ENCODE data around the gene MMP28. TPM values are rescaled to one million over a fixed set of nuclear protein-coding genes. Genes with fewer than 3 reads are reported as not detected.

MMP28 gene
- total RNA-seq, 1 experiment from 2014 or later = 2.8 TPM

GRCh38 chr17:35801583-35802224 lies 6.3 kb upstream of the MMP28 start:
- no peak overlapping the region for H3K4me2 ChIP-seq
- no TSS peak for BruUV-seq (replicated peaks)

DNA sequence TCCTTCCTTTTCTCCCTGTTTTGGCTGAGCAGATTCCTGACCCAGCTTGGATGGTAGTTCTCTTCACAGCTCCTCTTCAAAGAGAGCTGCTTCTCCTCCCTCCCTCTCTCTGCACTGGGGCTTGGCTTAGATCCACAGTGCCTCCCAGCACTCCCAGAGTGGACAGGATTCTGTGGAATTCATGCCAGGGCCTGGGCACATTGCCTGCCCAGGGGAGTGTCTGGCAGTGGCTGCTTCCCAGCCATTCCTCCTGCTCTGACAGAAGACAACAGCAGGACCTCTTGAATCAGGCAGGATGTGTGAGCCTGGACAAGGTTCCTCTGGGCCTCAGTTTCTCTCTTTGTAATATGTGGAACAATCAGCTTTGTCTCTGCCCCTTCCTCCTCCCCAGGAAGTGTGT lies 4.5 kb upstream of the MMP28 start:
- peaks cover 10% of the 10 kb centered on the region; the same call in 1 of the 2 replicates for H3F3A ChIP-seq (ENCODE audit: insufficient read depth, low read depth)
- H3K79me2 ChIP-seq (ENCODE audit: low read depth) = no peaks in the 10 kb centered on the region
- DNase-seq = peak in 1 of 2 experiments; percentile 70
- H3K27ac ChIP-seq = no peak overlapping the region
- H3K4me2 ChIP-seq = no peak overlapping the region
- ChIA-PET POLR2A (ENCODE audit: unreplicated experiment) (interaction anchor here (0.6 kb wide), 1 partner anchor 225 kb away, joined by 13 read pairs; no protein-coding TSS in a partner anchor), CTCF (no interaction called here)
- BruUV-seq (replicated peaks) = no TSS peak
- no peaks in the 10 kb centered on the region for H4K20me1 ChIP-seq (ENCODE audit: insufficient read depth)
- no peaks in the 10 kb centered on the region for H3K9me2 ChIP-seq (ENCODE audit: insufficient read depth)
- H3K36me3 ChIP-seq (ENCODE audit: low read depth) = no peaks in the 10 kb centered on the region
- TF ChIP-seq EZH2 (IDR thresholded peaks at IDR 0.05; ENCODE audit: low read depth) (no peak), CTCF (conservative IDR thresholded peaks at IDR 0.05) (no peak)
- H3K27me3 ChIP-seq (ENCODE audit: insufficient read depth, low read depth) = peaks cover 27% of the 10 kb centered on the region
- H3K4me1 ChIP-seq (replicated peaks; ENCODE audit: insufficient read depth) = peaks cover 2% of the 10 kb centered on the region; the same call in 1 of the 2 replicates
- H2AFZ ChIP-seq = no peak overlapping the region
- intact Hi-C loops (cut with micrococcal nuclease; ENCODE audit: unreplicated experiment) = loop anchor here (1.0 to 10.0 kb wide), 2 partner anchors 17 to 185 kb away; no protein-coding TSS in a partner anchor
- no peaks in the 10 kb centered on the region for H3K9me3 ChIP-seq (ENCODE audit: insufficient read depth, low read depth)
- H3K4me3 ChIP-seq = no peak overlapping the region

More at GRCh38 chr17:35801583-35802224, 6.3 kb upstream of the MMP28 start:
- ChIA-PET CTCF (no interaction called here), POLR2A (ENCODE audit: unreplicated experiment) (no interaction called here)
- Histone ChIP-seq H3K9me3 (ENCODE audit: insufficient read depth, low read depth) (no peaks in the 10 kb centered on the region), H2AFZ (no peak overlapping the region), H3K9me2 (ENCODE audit: insufficient read depth) (no peaks in the 10 kb centered on the region), H3K27me3 (ENCODE audit: insufficient read depth, low read depth) (peaks cover 10% of the 10 kb centered on the region), H4K20me1 (ENCODE audit: insufficient read depth) (no peaks in the 10 kb centered on the region), H3K27ac (no peak overlapping the region), H3F3A (ENCODE audit: insufficient read depth, low read depth) (peaks cover 4% of the 10 kb centered on the region; the same call in 1 of the 2 replicates), H3K36me3 (ENCODE audit: low read depth) (no peaks in the 10 kb centered on the region), H3K4me3 (no peak overlapping the region), H3K79me2 (ENCODE audit: low read depth) (no peaks in the 10 kb centered on the region), H3K4me1 (replicated peaks; ENCODE audit: insufficient read depth) (peaks cover under 1% of the 10 kb centered on the region)
- TF ChIP-seq CTCF (conservative IDR thresholded peaks at IDR 0.05) (no peak), EZH2 (IDR thresholded peaks at IDR 0.05; ENCODE audit: low read depth) (no peak)
- intact Hi-C loops (cut with micrococcal nuclease; ENCODE audit: unreplicated experiment) = loop anchor here (10.0 kb wide), 1 partner anchor 187 kb away; no protein-coding TSS in a partner anchor
- DNase-seq = no peak

GRCh38 chr17:35797918-35798317 lies 2.5 kb upstream of the MMP28 start:
- Histone ChIP-seq H3K9me3 (ENCODE audit: insufficient read depth, low read depth) (no peaks in the 10 kb centered on the region), H3K9me2 (ENCODE audit: insufficient read depth) (no peaks in the 10 kb centered on the region), H4K20me1 (ENCODE audit: insufficient read depth) (no peaks in the 10 kb centered on the region), H2AFZ (no peak overlapping the region), H3K4me2 (no peak overlapping the region), H3K27me3 (ENCODE audit: insufficient read depth, low read depth) (peaks cover 45% of the 10 kb centered on the region), H3K79me2 (ENCODE audit: low read depth) (no peaks in the 10 kb centered on the region), H3K27ac (no peak overlapping the region), H3F3A (ENCODE audit: insufficient read depth, low read depth) (peaks cover 16% of the 10 kb centered on the region; the same call in 1 of the 2 replicates), H3K36me3 (ENCODE audit: low read depth) (no peaks in the 10 kb centered on the region), H3K4me1 (replicated peaks; ENCODE audit: insufficient read depth) (peaks cover 5% of the 10 kb centered on the region; the same call in 1 of the 2 replicates), H3K4me3 (no peak overlapping the region)
- BruUV-seq (replicated peaks) = no TSS peak
- CTCF ChIA-PET = no interaction called here
- no peak for DNase-seq
- intact Hi-C loops (cut with micrococcal nuclease; ENCODE audit: unreplicated experiment) = no loop called here
- no peak for TF ChIP-seq EZH2 (IDR thresholded peaks at IDR 0.05; ENCODE audit: low read depth)
- TF ChIP-seq CTCF (conservative IDR thresholded peaks at IDR 0.05) = no peak
- POLR2A ChIA-PET (ENCODE audit: unreplicated experiment) = no interaction called here
